ENCODE results near the gene SON. TPM values are rescaled to one million over a fixed set of nuclear protein-coding genes. Genes with fewer than 3 reads are reported as not detected.

The SON gene
- total RNA-seq, 1 donor from 2014 or later = 367 TPM

DNA sequence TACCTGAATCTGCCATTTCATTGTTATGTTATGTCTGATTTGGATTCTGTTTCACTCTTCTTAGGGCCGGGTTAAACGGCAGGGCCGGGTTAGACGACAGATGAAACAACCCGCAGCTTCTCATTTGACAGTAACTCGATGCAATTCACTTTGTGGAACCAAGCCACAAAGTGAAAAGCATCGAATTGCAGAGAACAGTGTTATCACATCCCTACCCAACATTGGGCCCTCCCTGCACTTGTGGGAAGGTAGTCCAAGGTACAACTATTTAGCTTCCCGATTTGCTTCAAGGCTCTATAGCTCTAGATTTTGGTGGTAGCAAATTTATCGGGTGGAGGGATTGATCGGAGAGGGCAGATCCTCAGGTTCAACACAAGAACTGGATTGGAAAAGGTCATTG is 17.0 kb downstream of the SON start:
- TF ChIP-seq, protein P1, sequence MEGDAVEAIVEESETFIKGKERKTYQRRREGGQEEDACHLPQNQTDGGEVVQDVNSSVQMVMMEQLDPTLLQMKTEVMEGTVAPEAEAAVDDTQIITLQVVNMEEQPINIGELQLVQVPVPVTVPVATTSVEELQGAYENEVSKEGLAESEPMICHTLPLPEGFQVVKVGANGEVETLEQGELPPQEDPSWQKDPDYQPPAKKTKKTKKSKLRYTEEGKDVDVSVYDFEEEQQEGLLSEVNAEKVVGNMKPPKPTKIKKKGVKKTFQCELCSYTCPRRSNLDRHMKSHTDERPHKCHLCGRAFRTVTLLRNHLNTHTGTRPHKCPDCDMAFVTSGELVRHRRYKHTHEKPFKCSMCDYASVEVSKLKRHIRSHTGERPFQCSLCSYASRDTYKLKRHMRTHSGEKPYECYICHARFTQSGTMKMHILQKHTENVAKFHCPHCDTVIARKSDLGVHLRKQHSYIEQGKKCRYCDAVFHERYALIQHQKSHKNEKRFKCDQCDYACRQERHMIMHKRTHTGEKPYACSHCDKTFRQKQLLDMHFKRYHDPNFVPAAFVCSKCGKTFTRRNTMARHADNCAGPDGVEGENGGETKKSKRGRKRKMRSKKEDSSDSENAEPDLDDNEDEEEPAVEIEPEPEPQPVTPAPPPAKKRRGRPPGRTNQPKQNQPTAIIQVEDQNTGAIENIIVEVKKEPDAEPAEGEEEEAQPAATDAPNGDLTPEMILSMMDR (conservative IDR thresholded peaks at IDR 0.05) = no peak
- Mint-ChIP-seq H3K4me3 (no peak overlapping the region), H3K9me3 (no peaks in the 10 kb centered on the region), H3K4me1 (no peaks in the 10 kb centered on the region), H3K27ac (ENCODE audit: unreplicated experiment) (no peak overlapping the region), H3K27me3 (ENCODE audit: low read depth) (no peaks in the 10 kb centered on the region), H3K36me3 (ENCODE audit: low read depth) (peaks cover 24% of the 10 kb centered on the region)
- no peak for DNase-seq (ENCODE audit: low read depth, low spot score)

DNA sequence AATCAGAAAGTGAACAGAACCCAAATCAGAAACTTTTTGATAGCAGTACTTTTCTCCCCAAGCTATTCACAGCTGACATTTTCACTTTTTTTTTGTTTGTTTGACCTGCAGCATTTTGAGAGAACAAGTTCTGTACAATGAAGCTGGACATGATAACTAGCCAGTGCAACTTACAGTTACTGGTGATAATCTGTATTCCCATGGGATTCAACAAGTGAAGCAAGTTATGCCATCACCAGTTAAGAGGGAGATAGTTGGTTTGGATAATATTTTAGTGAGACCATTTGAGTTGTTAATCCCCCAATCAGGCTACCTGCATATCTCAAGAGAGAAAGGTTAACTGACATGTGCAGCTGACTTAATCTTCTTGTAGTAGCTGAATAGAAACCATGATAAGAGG is 18.1 kb downstream of the SON start:
- peaks cover 18% of the 10 kb centered on the region for H3K36me3 Mint-ChIP-seq (ENCODE audit: low read depth)
- DNase-seq (ENCODE audit: low read depth, low spot score) = no peak
- no peaks in the 10 kb centered on the region for H3K27me3 Mint-ChIP-seq (ENCODE audit: low read depth)
- H3K4me3 Mint-ChIP-seq = no peak overlapping the region
- TF ChIP-seq, protein P1 (conservative IDR thresholded peaks at IDR 0.05) = no peak
- H3K4me1 Mint-ChIP-seq = no peaks in the 10 kb centered on the region
- no peak overlapping the region for H3K27ac Mint-ChIP-seq (ENCODE audit: unreplicated experiment)
- no peaks in the 10 kb centered on the region for H3K9me3 Mint-ChIP-seq

DNA sequence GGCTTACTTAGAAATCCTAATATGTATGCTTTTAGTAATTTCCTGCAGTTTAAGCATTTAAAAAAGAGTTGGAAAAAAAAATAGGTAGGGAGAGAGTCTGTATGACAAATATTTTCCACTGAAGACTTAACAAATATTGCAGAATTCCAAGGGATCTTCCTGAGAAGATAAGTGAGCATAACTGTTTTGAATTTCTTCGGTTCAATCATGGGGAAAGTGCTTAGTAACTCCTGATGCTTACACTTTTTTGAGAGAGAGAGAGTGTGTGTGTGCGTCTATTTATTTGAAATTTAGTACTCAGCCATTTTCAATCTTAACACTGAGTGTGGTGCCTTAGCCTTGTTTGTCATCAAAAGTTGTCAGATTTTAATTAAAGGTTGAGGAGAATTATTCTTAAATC is 18.5 kb downstream of the SON start:
- DNase-seq (ENCODE audit: low read depth, low spot score) = no peak
- no peak overlapping the region for H3K27ac Mint-ChIP-seq (ENCODE audit: unreplicated experiment)
- no peaks in the 10 kb centered on the region for H3K27me3 Mint-ChIP-seq (ENCODE audit: low read depth)
- TF ChIP-seq, protein P1 (conservative IDR thresholded peaks at IDR 0.05) = no peak
- no peak overlapping the region for H3K4me3 Mint-ChIP-seq
- H3K9me3 Mint-ChIP-seq = no peaks in the 10 kb centered on the region
- H3K4me1 Mint-ChIP-seq = no peaks in the 10 kb centered on the region
- H3K36me3 Mint-ChIP-seq (ENCODE audit: low read depth) = peaks cover 15% of the 10 kb centered on the region

DNA sequence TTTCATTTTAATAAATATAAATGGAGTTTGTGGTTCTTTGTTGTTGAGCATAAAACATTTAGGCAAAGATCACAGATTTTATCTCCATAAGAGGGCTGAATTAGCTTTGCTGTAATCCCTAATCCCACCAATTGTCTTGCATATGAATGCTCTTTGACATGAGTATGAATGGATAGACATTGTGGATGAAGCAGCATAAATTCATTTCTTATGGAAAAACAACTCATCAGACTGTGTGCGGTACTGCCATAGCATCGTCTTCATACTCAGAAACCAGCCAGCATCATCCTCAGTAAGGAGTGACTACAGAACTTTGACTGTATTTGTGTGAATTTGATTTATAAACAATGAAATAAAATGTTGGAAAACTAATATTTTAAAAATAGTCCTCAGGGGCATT is 19.6 kb downstream of the SON start:
- peaks cover 12% of the 10 kb centered on the region for H3K36me3 Mint-ChIP-seq (ENCODE audit: low read depth)
- DNase-seq (ENCODE audit: low read depth, low spot score) = no peak
- H3K4me1 Mint-ChIP-seq = no peaks in the 10 kb centered on the region
- H3K4me3 Mint-ChIP-seq = no peak overlapping the region
- TF ChIP-seq, protein P1 (conservative IDR thresholded peaks at IDR 0.05) = no peak
- H3K9me3 Mint-ChIP-seq = no peaks in the 10 kb centered on the region
- H3K27me3 Mint-ChIP-seq (ENCODE audit: low read depth) = no peaks in the 10 kb centered on the region
- no peak overlapping the region for H3K27ac Mint-ChIP-seq (ENCODE audit: unreplicated experiment)

DNA sequence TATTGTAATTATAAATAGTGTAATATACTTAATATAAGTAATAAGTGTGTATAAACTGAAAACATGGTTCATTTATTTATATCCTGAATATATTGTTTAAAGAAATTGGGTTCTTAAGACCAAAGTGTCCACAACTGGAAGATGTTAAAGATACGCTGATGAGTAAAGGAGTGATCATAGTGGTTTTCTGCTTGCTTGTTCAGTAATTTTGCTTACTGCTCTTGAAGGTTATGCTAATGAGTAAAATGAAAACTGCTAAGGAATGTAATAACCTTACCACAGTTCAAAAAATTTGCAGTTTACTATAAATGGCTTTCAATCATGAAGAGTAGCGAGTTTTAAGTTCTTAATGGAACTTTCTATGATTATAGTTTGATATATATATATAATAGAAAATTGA is 23.7 kb downstream of the SON start:
- no peaks in the 10 kb centered on the region for H3K4me1 Mint-ChIP-seq
- no peak overlapping the region for H3K27ac Mint-ChIP-seq (ENCODE audit: unreplicated experiment)
- no peak for DNase-seq (ENCODE audit: low read depth, low spot score)
- no peaks in the 10 kb centered on the region for H3K27me3 Mint-ChIP-seq (ENCODE audit: low read depth)
- H3K36me3 Mint-ChIP-seq (ENCODE audit: low read depth) = peaks cover 5% of the 10 kb centered on the region
- no peaks in the 10 kb centered on the region for H3K9me3 Mint-ChIP-seq
- TF ChIP-seq, protein P1 (conservative IDR thresholded peaks at IDR 0.05) = no peak
- no peak overlapping the region for H3K4me3 Mint-ChIP-seq

DNA sequence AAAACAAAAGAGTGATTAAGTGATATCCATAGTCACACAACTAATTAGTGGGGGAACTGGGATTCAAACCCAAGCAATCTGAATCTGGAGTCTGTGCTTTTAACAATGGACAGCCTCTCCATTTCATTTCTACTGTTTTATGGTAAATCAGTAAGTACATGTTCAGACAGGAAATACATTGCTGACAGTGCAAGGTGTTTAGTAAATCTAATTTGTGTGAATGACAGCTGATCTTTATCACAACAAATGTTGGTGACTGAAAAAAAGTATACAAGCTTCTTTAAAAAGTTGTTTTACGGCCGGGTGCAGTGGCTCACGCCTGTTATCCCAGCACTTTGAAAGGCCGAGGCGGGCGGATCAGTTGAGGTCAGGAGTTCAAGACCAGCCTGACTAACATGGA is 25.1 kb downstream of the SON start:
- H3K9me3 Mint-ChIP-seq = no peaks in the 10 kb centered on the region
- no peak overlapping the region for H3K4me3 Mint-ChIP-seq
- no peak overlapping the region for H3K27ac Mint-ChIP-seq (ENCODE audit: unreplicated experiment)
- no peaks in the 10 kb centered on the region for H3K4me1 Mint-ChIP-seq
- no peaks in the 10 kb centered on the region for H3K27me3 Mint-ChIP-seq (ENCODE audit: low read depth)
- peaks cover 5% of the 10 kb centered on the region for H3K36me3 Mint-ChIP-seq (ENCODE audit: low read depth)
- no peak for DNase-seq (ENCODE audit: low read depth, low spot score)
- TF ChIP-seq, protein P1 (conservative IDR thresholded peaks at IDR 0.05) = no peak
